Endothelial cell (in vitro differentiated cells): ENCODE measurements around the gene HPCAL4. TPM values are rescaled to one million over a fixed set of nuclear protein-coding genes. Genes with fewer than 3 reads are reported as not detected.

ENCODE experiments used
- DNase-seq: peaks from one replicate; pipeline ENCODE4 v3.0.0; 2021; ENCODE audit warnings: low spot score
- H3K27ac Mint-ChIP-seq: one replicate; pipeline ENCODE4 v1.8.0; 2021; ENCODE audit warnings: mixed read lengths, inconsistent platforms; ENCODE audit not compliant: unreplicated experiment
- H3K27me3 Mint-ChIP-seq: one replicate; pipeline ENCODE4 v1.8.0; 2021; ENCODE audit warnings: mild to moderate bottlenecking, moderate library complexity, mixed read lengths, inconsistent platforms; ENCODE audit not compliant: unreplicated experiment
- H3K36me3 Mint-ChIP-seq: one replicate; pipeline ENCODE4 v1.8.0; 2021; ENCODE audit warnings: mild to moderate bottlenecking, low read depth, mixed read lengths, inconsistent platforms; ENCODE audit not compliant: unreplicated experiment
- H3K4me1 Mint-ChIP-seq: one replicate; pipeline ENCODE4 v1.8.0; 2021; ENCODE audit warnings: mild to moderate bottlenecking, mixed read lengths, inconsistent platforms; ENCODE audit not compliant: unreplicated experiment
- H3K4me3 Mint-ChIP-seq: one replicate; pipeline ENCODE4 v1.8.0; 2021; ENCODE audit warnings: mild to moderate bottlenecking, mixed read lengths, inconsistent platforms; ENCODE audit not compliant: unreplicated experiment
- H3K9me3 Mint-ChIP-seq: one replicate; pipeline ENCODE4 v1.8.0; 2021; ENCODE audit warnings: mixed read lengths, inconsistent platforms; ENCODE audit not compliant: unreplicated experiment
- total RNA-seq: library from RNA; stranded (reverse); fragmentation: NEBNext Ultra II Directional; extraction: Animal tissue kit (Norgen Biotek cat#: 25700); gene quantifications from one replicate; pipeline ENCODE4 v1.2.1, GENCODE V29; 2021; ENCODE audit not compliant: unreplicated experiment
- TF ChIP-seq, protein P1 (sequence below): fragments of 200-600 bp; sonication (generic); IDR thresholded peaks from one replicate; pipeline ENCODE4 v1.5.0; 2021; ENCODE audit warnings: antibody characterized with exemption; ENCODE audit not compliant: unreplicated experiment

The HPCAL4 gene
- total RNA-seq, 1 donor from 2014 or later: not detected

DNA sequence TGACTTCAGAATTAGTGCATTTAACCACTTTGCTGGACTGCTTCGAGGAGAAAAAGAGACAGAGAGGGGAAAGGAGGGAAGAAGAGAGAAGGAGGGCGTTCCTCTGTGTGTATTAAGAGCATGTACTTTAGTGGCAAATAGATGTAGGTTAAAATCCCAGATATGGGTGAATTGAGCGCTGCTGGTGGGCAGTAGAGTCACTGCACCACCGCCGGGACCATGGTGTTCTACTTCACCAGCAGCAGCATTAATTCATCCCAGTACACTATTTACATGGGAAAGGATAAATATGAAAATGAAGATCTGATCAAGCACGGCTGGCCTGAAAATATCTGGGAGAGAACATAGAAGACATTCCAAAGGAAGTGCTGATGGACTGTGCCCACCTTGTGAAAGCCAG is 26.6 kb upstream of the HPCAL4 start:
- Mint-ChIP-seq H3K36me3 (no peaks in the 10 kb centered on the region), H3K9me3 (no peaks in the 10 kb centered on the region), H3K4me1 (no peaks in the 10 kb centered on the region), H3K27ac (no peak overlapping the region), H3K27me3 (peaks cover 6% of the 10 kb centered on the region), H3K4me3 (no peak overlapping the region)
- no peak for DNase-seq
- TF ChIP-seq, protein P1, sequence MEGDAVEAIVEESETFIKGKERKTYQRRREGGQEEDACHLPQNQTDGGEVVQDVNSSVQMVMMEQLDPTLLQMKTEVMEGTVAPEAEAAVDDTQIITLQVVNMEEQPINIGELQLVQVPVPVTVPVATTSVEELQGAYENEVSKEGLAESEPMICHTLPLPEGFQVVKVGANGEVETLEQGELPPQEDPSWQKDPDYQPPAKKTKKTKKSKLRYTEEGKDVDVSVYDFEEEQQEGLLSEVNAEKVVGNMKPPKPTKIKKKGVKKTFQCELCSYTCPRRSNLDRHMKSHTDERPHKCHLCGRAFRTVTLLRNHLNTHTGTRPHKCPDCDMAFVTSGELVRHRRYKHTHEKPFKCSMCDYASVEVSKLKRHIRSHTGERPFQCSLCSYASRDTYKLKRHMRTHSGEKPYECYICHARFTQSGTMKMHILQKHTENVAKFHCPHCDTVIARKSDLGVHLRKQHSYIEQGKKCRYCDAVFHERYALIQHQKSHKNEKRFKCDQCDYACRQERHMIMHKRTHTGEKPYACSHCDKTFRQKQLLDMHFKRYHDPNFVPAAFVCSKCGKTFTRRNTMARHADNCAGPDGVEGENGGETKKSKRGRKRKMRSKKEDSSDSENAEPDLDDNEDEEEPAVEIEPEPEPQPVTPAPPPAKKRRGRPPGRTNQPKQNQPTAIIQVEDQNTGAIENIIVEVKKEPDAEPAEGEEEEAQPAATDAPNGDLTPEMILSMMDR: no peak

DNA sequence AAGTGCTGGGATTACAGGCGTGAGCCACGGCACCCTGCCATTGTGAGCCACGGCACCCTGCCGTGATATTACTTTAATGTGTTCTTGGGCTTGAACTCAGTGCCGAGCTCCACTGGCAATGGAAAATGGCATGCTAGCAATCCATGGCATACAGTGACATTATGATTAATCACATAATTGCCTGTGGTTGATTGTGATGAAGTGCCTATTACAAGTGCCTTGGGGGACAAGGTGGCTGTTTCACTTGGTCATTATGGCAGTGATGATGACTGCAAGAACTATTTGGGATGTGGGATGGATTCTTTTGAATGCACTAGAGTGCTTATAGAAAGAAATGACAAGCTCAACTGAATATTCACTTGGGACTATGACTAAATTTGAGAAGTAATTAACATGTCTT is 22.3 kb upstream of the HPCAL4 start:
- Mint-ChIP-seq H3K27ac (no peak overlapping the region), H3K4me3 (no peak overlapping the region), H3K36me3 (no peaks in the 10 kb centered on the region), H3K27me3 (peaks cover 16% of the 10 kb centered on the region), H3K9me3 (no peaks in the 10 kb centered on the region), H3K4me1 (no peaks in the 10 kb centered on the region)
- no peak for DNase-seq
- TF ChIP-seq, protein P1: no peak

GRCh38 chr1:39711966-39712340 is 20.7 kb upstream of the HPCAL4 start:
- TF ChIP-seq, protein P1: no peak
- no peak for DNase-seq
- Mint-ChIP-seq H3K36me3 (no peaks in the 10 kb centered on the region), H3K4me3 (no peak overlapping the region), H3K27ac (no peak overlapping the region), H3K27me3 (peaks cover 17% of the 10 kb centered on the region), H3K9me3 (no peaks in the 10 kb centered on the region), H3K4me1 (no peaks in the 10 kb centered on the region)

DNA sequence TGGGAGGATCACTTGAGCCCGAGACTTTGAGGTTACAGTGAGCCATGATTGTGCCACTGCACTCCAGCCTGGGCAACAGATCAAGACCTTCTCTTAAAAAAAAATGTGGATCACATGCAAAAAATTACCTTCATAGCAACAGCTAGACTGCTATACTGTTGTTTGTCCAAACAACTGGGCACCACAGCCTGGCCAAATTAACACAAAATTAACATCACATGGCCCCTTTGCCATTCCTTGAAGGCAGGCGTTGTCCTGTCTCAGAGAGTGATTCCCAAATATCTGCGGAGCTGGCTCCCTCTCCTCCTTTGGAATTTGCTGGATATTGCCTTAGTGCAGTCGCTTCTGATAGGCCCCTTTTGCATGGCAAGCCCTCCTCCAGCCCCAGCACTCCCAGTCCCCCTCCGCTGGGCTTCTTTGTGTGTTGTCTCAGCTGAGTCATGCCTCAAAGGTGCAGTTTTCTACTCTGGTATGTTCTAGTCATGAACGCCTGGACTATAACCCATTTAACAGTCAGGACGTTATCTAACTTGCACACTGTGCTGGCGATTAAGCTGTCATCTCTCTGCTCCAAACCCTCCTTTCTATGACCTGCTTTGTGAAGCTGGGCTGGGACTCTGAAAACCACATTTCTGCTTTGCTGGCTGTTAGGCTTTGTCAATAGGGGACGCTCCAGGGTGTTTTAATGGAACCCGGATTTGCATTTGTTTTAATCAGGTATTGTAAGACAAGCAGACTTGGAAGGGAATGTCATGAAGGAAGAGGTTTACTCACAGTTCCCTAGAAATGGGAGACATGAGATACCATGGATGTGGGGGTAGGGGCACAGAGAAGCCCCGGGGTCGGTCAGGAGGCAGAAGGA is 20.1 kb upstream of the HPCAL4 start:
- H3K27ac Mint-ChIP-seq: no peak overlapping the region

DNA sequence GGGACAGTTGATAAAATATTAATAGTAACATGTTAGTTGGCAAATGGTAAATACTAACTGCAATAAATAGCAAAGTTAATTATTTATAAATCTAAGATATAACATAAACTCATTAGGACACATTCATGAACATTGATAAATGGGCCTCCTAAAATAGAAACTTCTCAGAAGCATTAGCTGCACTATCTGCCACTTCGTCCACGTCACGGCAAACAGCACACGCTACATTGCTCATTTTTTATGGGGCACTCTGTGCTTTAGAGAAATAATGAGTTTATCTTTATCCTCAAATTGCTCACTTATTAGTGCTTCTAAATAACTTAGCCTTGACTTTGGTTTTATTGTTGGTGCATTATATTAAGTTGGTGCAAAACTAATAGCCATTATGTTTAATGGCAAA is 16.3 kb upstream of the HPCAL4 start:
- Mint-ChIP-seq H3K27me3 (peaks cover 14% of the 10 kb centered on the region), H3K36me3 (no peaks in the 10 kb centered on the region), H3K27ac (no peak overlapping the region), H3K4me3 (no peak overlapping the region), H3K4me1 (no peaks in the 10 kb centered on the region), H3K9me3 (no peaks in the 10 kb centered on the region)
- TF ChIP-seq, protein P1: no peak
- DNase-seq: no peak

More for the DNA sequence above, 20.1 kb upstream of the HPCAL4 start:
- no peak for DNase-seq
- TF ChIP-seq, protein P1: no peak
- no peaks in the 10 kb centered on the region for H3K36me3 Mint-ChIP-seq
- H3K4me1 Mint-ChIP-seq: no peaks in the 10 kb centered on the region
- peaks cover 19% of the 10 kb centered on the region for H3K27me3 Mint-ChIP-seq
- H3K9me3 Mint-ChIP-seq: no peaks in the 10 kb centered on the region
- H3K4me3 Mint-ChIP-seq: no peak overlapping the region
